Loucy (cell line): ENCODE measurements around the gene MALRD1.

Experiments used
- H2AFZ ChIP-seq: fragments of 200-600 bp; sonication (generic); 2 replicates; pipeline ENCODE4 v1.6.0; 2016; ENCODE audit warnings: antibody characterized with exemption, mild to moderate bottlenecking, low read length, moderate library complexity
- H3F3A ChIP-seq: fragments of 200-600 bp; 2 replicates; pipeline ENCODE4 v1.6.0; 2016; ENCODE audit warnings: antibody characterized with exemption, low read depth, mild to moderate bottlenecking
- H3K27me3 ChIP-seq: fragments of 200-600 bp; sonication (generic); 2 replicates; pipeline ENCODE4 v1.6.1; 2014; ENCODE audit warnings: low read length, mild to moderate bottlenecking; ENCODE audit not compliant: insufficient read depth, poor library complexity, severe bottlenecking
- H3K36me3 ChIP-seq: fragments of 200-600 bp; sonication (generic); 2 replicates; pipeline ENCODE4 v1.6.1; 2016; ENCODE audit warnings: low read length; ENCODE audit not compliant: insufficient read depth
- H3K4me1 ChIP-seq: fragments of 200-600 bp; sonication (generic); 2 replicates; pipeline ENCODE4 v1.5.1; 2014; ENCODE audit warnings: low read length, mild to moderate bottlenecking; ENCODE audit not compliant: insufficient read depth, poor library complexity, severe bottlenecking
- H3K4me2 ChIP-seq: fragments of 200-600 bp; sonication (generic); 2 replicates; pipeline ENCODE4 v1.6.0; 2014; ENCODE audit warnings: antibody characterized with exemption, low read length, low read depth, mild to moderate bottlenecking; ENCODE audit not compliant: poor library complexity, severe bottlenecking
- H3K4me3 ChIP-seq: fragments of 200-600 bp; sonication (generic); 2 replicates; pipeline ENCODE4 v1.5.1; 2014; ENCODE audit warnings: low read length, mild to moderate bottlenecking, mixed read lengths; ENCODE audit not compliant: poor library complexity, severe bottlenecking
- H3K79me2 ChIP-seq: fragments of 200-600 bp; sonication (generic); 2 replicates; pipeline ENCODE4 v1.6.1; 2014; ENCODE audit warnings: low read length; ENCODE audit not compliant: insufficient read depth
- H3K9ac ChIP-seq: fragments of 200-600 bp; sonication (generic); 2 replicates; pipeline ENCODE4 v1.6.0; 2014; ENCODE audit warnings: mild to moderate bottlenecking, low read depth, low read length, moderate library complexity; ENCODE audit not compliant: poor library complexity, severe bottlenecking
- H3K9me2 ChIP-seq: fragments of 200-600 bp; sonication (generic); replicated peaks from 2 replicates; pipeline ENCODE4 v1.6.1; 2016; ENCODE audit warnings: low read depth, low read length, mixed read lengths
- H3K9me3 ChIP-seq: fragments of 200-600 bp; sonication (generic); 2 replicates; pipeline ENCODE4 v1.6.1; 2014; ENCODE audit warnings: mild to moderate bottlenecking, antibody characterized with exemption, low read length, low read depth; ENCODE audit not compliant: insufficient read depth
- H4K20me1 ChIP-seq: fragments of 200-600 bp; sonication (generic); 2 replicates; pipeline ENCODE4 v1.6.0; 2014; ENCODE audit warnings: antibody characterized with exemption, low read length, mild to moderate bottlenecking; ENCODE audit not compliant: insufficient read depth, poor library complexity, severe bottlenecking
- EZH2phosphoT487 ChIP-seq: fragments of 200-600 bp; IDR thresholded peaks from 2 replicates; pipeline ENCODE4 v1.6.1; 2018; ENCODE audit warnings: antibody characterized with exemption, mild to moderate bottlenecking, moderate library complexity, borderline replicate concordance
- TF ChIP-seq, protein P1 (sequence below): fragments of 200-600 bp; sonication (generic); conservative IDR thresholded peaks from 2 replicates; pipeline ENCODE4 v1.5.1; 2014; ENCODE audit warnings: mild to moderate bottlenecking, antibody characterized with exemption, low read length

MALRD1 gene

GRCh38 chr10:19200211-19200610, 151.6 kb downstream of the MALRD1 start:
- Histone ChIP-seq H3K4me3 (no peak overlapping the region), H3K79me2 (no peaks in the 10 kb centered on the region), H2AFZ (no peak overlapping the region), H3K9me3 (no peaks in the 10 kb centered on the region), H3K27me3 (no peaks in the 10 kb centered on the region), H4K20me1 (no peaks in the 10 kb centered on the region), H3F3A (no peaks in the 10 kb centered on the region), H3K36me3 (no peaks in the 10 kb centered on the region), H3K4me1 (no peaks in the 10 kb centered on the region), H3K9ac (no peak overlapping the region), H3K9me2 (no peaks in the 10 kb centered on the region), H3K4me2 (no peak overlapping the region)
- TF ChIP-seq EZH2phosphoT487 = no peak
- TF ChIP-seq, protein P1, sequence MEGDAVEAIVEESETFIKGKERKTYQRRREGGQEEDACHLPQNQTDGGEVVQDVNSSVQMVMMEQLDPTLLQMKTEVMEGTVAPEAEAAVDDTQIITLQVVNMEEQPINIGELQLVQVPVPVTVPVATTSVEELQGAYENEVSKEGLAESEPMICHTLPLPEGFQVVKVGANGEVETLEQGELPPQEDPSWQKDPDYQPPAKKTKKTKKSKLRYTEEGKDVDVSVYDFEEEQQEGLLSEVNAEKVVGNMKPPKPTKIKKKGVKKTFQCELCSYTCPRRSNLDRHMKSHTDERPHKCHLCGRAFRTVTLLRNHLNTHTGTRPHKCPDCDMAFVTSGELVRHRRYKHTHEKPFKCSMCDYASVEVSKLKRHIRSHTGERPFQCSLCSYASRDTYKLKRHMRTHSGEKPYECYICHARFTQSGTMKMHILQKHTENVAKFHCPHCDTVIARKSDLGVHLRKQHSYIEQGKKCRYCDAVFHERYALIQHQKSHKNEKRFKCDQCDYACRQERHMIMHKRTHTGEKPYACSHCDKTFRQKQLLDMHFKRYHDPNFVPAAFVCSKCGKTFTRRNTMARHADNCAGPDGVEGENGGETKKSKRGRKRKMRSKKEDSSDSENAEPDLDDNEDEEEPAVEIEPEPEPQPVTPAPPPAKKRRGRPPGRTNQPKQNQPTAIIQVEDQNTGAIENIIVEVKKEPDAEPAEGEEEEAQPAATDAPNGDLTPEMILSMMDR = no peak

GRCh38 chr10:19204246-19204917, 155.8 kb downstream of the MALRD1 start:
- Histone ChIP-seq H3K36me3 (no peaks in the 10 kb centered on the region), H3F3A (no peaks in the 10 kb centered on the region), H3K4me3 (no peak overlapping the region), H3K27me3 (no peaks in the 10 kb centered on the region), H3K79me2 (no peaks in the 10 kb centered on the region), H3K9me2 (no peaks in the 10 kb centered on the region), H3K4me2 (no peak overlapping the region), H3K9ac (no peak overlapping the region), H2AFZ (no peak overlapping the region), H3K9me3 (no peaks in the 10 kb centered on the region), H4K20me1 (no peaks in the 10 kb centered on the region), H3K4me1 (no peaks in the 10 kb centered on the region)
- TF ChIP-seq, protein P1 = no peak
- no peak for TF ChIP-seq EZH2phosphoT487

DNA sequence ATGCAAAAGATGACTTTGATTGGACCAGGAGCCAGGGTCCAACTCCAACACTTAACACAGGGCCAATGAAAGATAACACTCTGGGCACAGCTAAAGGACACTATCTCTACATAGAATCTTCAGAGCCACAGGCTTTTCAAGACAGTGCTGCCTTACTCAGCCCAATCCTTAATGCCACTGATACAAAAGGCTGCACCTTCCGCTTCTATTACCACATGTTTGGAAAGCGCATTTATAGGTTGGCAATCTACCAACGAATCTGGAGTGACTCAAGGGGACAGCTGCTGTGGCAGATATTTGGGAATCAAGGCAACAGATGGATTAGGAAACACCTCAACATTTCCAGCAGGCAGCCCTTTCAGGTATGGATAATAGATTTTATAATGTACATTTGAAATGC, 160.7 kb downstream of the MALRD1 start:
- no peaks in the 10 kb centered on the region for H3K27me3 ChIP-seq
- H4K20me1 ChIP-seq = no peaks in the 10 kb centered on the region
- no peak overlapping the region for H3K9ac ChIP-seq
- H3K4me1 ChIP-seq = no peaks in the 10 kb centered on the region
- H3K79me2 ChIP-seq = no peaks in the 10 kb centered on the region
- H2AFZ ChIP-seq = no peak overlapping the region
- TF ChIP-seq, protein P1 = no peak
- TF ChIP-seq EZH2phosphoT487 = no peak
- H3K9me3 ChIP-seq = no peaks in the 10 kb centered on the region
- no peak overlapping the region for H3K4me2 ChIP-seq
- no peaks in the 10 kb centered on the region for H3K9me2 ChIP-seq
- H3K36me3 ChIP-seq = no peaks in the 10 kb centered on the region
- H3K4me3 ChIP-seq = no peak overlapping the region
- no peaks in the 10 kb centered on the region for H3F3A ChIP-seq
